Activated gamma-delta T cell treated with Interleukin-2 at 50 U/mL for 16 hours (primary cell): ENCODE data around the gene DGAT2.
"Not testable (repeated sequence)": the region's sequence is repeated elsewhere in the genome, so short reads cannot be mapped to it uniquely, and the experiment has no call there.

Experiments used
- DNase-seq: peaks from one replicate; pipeline ENCODE4 v3.0.0-alpha.2; 2020

Gene DGAT2, protein sequence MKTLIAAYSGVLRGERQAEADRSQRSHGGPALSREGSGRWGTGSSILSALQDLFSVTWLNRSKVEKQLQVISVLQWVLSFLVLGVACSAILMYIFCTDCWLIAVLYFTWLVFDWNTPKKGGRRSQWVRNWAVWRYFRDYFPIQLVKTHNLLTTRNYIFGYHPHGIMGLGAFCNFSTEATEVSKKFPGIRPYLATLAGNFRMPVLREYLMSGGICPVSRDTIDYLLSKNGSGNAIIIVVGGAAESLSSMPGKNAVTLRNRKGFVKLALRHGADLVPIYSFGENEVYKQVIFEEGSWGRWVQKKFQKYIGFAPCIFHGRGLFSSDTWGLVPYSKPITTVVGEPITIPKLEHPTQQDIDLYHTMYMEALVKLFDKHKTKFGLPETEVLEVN

DNA sequence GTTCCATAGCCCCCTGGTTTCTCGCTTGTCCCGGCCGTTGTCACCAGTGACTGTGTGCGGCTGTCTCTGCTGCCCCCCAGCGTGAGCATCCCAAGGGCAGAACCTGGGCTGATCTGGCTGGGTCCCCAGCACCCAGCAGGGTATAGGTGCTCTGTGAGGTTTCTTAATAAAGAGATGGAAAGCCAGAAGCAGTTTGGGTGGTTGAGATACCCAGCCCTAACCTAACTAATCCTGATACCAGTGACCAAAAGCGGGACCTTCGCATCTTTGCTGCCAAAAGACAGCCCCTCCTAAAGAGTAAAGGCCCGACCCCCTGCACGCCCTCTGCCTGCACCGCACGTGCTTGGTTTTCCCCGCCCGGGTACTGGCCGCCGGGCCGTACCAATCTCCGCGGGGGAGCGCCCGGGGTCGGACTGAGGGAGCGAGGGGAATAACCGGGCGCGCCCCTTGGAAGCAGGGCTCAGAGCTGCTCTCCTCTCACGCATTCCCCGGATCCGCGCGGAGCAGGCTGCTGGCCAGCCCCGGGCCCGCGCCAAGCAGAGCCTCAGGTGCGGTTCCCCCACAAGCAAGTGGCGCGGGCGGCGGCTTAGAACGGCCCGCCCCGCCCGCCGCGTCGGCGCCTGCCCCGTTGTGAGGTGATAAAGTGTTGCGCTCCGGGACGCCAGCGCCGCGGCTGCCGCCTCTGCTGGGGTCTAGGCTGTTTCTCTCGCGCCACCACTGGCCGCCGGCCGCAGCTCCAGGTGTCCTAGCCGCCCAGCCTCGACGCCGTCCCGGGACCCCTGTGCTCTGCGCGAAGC is at the start of gene DGAT2:
TSS of gene DGAT2 (plus strand) at position 667 of the 797 bp plus-strand sequence. CDS start 214 bp downstream, outside the sequence.
- peak; percentile 53 for DNase-seq

DNA sequence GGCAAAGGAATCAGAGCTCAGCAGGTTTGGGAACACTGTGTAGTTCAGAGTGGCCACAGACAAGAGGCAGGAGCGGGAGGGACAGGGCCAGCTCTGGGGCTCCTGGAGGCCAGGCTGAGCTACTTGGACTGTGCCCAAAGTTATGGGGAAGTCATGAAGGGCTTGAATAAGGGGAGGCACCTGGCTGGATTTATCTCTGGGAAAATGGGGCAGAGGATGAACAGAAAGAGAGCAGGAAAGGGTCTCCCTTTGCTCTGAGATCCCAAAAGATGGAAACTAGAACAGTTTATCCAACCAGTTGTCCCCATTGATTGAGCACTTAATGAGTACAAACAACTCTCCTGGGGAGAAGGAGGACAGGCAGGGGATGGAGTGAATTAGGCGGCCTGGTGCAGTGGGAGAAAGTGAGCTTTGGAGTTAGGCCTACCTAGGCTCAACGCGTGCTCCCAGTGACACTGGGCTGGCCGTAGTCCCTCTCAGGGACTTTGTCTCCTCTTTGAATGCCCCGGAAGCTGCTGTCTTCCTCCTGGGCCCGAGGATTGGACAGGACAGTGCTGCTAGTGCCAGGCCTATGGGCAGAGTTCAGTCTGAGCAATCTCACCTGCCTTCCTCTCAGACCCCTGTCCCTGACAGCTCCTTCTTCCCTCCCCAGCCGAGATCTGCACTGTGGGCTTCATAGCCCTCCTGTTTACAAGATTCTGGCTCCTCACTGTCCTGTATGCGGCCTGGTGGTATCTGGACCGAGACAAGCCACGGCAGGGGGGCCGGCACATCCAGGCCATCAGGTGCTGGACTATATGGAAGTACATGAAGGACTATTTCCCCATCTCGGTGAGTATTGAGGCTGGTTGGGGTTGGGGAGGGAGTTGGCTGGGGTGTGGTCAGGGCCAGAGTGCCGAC is 49.0 kb upstream of the DGAT2 start:
- DNase-seq: no peak

DNA sequence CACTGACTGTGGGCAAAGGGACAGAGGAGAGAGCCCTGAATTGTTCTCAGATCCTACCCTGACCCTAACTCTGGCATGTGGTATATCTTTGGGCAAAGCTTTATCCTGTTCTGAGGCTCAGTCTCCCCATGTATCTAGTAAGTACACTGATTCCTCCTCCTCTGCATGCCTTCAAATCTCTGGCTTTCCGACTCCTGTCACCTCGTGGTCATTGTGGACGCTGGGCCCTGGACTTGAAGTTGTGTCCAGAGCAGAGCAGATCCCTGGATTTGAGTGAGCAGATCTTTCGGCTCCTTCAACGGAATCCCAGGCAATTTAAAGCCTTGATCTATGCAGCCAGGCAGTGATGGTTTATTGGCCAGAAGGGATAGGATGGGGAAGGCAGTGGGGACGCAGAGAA is 47.9 kb upstream of the DGAT2 start:
- DNase-seq: no peak

DNA sequence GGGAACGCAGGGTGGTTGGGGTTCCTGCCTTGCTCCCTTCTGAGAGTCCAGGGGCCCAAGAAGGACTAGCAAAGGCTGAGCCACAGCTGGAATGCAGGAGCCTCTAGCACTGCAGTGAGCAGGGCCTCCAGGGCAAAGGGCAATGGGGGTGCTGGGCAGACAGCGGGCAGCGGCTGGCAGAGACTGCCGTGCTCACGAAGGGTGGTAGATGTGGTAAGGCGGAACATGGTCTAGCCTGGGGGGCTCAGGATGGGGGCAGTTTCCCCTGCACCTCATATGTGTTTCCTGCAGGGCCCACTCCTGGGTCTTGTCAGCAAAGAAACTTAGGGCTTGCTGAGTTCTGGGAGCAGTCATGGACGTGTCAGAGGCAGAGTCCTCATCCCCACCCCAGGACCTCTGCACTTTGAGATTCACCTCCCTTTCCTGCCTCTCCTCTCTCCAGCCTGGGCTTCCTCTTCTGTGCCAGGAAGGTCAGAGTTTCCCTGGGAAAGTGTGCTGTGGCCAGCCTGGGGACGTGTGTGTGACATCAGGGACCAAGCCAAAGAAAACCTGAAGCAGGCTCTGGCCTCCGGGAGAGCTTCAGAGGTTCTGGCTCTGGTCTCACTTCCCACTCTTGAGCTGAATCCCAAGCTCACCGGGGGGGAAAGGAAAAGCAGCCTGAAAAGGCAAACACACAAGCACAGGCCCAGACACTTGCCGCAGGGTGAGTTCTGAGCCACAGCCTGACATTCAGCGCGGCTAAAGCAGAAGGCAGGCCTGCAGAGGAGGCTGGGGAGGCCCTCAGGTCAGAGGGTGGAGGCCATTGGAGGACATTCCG is 46.5 kb upstream of the DGAT2 start:
- no peak for DNase-seq

DNA sequence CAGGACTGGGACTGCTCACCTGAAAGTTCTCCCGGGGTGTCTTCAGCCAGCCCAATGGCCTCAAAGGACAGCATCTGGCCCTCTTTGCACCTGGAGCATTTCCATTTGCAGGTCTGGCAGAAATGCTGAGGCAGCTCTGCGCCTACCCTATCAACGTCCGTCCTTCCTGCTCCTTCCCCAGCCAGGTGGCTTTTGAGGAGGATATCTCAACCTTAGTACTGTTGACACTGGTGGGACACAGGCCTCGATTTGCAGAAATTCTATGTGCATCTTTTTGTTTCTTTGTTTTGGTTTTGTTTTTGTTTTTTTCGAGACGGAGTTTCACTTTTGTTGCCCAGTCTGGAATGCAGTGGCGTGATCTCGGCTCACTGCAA is 45.9 kb upstream of the DGAT2 start:
- DNase-seq: no peak

DNA sequence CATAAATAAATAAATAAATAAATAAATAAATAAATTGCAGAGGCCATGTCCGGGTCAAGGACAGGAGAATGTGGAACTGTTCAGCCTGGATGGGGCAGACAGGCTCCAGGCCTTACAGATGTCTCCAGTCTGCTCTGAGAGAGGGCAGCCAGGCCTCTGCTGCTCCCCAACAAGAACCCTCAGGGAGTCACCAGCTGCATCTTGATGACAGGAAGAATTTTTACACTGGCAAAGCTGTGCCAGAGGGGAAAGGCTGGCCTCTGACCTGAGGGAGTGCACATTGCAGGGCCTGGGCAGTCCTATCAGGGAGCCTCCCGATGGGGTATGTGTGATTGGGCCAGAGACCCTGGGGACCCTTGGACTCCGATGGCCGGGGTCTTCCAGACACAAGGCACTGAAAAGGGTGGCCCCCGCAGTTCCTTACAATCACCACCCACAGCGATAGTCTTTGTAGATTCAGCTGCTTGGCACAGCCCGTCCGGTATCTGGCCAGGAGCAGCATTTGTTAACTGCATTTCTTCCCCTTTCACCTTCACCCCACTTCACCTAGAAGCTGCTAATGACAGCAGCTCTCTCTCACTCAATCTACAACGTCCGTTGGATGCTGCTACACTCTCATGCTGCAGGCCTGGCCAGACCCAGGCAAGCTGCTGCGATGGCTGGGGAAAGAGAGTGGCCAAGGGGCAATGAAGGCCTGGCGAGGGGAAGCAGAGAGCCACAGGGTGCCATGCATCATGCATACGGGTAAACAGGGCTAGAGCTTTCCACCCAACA is 42.8 kb upstream of the DGAT2 start:
- DNase-seq: no peak

DNA sequence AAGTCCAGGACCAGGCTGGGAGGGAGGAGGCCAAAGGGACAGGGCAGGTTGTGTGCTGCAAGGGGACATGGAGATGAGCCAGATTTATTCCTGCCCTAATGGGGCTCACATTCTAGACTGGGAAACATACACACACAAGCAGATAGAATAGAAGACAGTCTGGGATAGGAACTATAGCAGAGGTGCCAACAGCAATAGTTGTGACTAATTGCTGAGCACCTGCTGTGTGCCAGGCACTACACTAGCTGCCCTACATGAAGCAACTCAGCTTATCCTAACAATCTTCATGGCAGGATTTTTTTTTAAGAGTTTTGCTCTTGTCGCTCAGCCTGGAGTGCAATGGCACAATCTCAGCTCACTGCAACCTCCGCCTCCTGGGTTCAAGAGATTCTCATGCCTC is 39.6 kb upstream of the DGAT2 start:
- no peak for DNase-seq

DNA sequence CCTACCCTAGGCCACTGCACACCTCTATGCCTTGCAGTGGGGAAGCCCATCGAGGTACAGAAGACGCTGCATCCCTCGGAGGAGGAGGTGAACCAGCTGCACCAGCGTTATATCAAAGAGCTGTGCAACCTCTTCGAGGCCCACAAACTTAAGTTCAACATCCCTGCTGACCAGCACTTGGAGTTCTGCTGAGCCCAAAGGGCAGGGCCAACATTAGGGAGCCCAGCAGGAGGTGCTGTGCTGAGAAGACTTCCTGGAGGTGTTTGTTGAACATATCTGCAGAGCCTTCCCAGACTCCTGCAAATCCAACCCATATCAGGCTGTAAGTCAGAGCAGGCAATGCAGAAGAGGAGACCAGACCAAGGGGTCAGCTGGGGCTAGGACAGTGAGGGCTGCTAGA is 37.5 kb upstream of the DGAT2 start:
- DNase-seq: no peak

DNA sequence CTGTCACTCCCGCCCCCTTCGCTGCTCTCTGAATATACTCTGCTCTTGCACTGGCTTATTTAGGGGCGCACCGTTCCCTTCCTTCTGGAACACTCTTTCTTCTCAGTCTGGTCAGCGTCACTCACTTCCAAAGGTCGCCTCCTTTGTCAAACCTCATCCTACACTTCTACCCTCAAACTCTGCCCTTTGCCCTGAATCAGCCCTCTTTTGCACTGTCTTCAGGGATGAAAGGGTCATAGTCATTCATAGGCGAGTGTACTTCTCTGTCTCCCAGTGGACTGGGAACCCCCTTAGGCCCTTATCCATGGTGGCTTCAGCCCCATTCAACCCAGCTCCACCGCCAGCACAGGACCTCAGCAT is 35.5 kb upstream of the DGAT2 start:
- no peak for DNase-seq

DNA sequence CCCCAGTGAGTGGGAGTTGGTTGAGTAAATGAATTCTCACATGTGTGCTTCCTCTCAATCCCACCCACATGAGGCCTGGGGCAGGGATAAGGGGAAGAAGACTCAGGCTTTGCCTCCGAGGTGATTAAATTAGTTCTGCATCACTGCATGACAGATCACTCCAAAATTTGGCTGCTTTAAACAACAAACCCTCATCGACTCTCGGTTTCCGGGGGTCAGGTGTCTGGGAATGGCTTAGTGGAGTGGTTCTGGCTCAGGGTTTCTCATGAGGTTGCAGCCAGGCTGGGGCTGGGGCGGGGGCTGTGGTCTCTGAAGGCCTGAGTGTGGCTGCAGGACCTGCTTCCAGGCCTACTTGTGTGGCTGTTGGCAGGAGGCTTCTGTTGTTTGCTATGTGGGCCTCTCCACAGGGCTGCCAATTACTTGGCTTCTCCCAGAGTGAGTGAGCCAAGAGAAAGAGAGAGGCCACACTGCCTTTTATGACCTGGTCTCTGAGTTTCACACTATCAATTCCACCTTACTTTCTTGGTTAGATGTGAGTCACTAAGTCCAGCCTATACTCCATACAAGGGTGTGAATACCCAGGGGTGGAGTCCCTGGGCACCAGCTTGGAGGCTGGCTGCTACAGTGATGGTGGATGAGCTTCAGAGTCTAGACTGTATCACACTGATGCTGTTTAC is 35.0 kb upstream of the DGAT2 start:
- no peak for DNase-seq

DNA sequence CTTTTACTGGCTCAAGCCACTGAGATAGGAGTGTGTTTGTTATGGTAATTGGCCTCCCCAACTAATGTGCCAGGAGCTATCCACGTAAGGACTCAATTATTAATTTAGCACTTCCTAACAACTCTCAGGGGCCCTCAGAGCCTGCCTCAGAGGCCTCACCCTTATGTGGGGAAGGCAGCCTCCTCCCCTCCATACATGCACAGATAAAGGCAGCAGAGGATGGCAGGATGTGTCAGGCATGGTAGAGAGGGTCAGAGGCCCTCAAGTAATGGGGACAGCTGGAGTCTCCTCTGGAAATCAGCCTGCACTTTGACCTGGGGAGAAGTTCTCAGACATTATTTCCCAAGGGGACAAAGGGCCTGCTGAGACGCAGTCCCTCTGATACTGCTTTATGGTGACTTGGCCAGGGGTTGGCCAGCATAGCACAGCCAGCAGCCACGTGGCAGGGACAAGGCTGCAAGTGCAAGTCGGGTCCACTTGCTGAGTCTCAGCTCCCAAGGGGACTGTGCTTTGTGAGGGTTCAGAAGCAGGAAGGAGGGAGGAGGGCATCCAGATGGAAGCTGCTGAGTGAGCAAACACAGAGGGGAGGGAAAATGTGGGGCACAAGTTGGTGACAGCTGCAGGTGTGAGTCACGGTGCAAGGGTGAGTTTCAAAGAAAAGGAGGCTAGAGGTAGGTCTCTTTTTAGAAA is 33.9 kb upstream of the DGAT2 start:
- no peak for DNase-seq

DNA sequence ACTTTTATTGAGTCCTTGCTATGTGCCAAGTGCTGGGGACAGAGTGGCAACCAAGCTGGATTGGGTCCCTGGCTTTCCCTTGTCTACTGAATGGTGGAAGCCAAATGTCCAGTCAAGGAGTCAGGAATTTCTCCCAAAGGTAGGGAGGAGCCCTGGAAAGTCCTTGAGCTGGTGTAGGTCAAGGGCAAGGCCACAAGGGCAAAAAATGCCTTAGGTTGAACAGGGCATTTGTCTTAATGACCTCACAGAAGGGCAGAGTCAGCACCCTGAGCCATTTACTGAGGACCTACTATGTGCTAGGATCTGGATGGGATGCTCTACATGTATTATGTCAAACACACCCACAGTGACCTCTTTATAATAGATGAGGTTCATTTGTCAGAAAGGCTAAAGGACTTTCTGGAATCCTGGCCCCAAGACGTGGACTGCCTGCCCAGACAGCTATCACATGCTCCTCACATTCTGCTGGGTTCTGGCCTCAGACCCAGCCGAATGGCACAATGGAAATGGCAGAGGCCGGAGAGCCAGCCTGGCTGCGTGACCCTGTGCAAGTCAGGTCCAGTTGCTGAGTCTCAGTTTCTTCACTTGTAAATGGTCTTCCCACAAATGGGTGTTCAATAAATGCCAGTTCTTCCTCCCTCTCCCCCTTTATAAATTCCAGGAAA is 33.3 kb upstream of the DGAT2 start:
- no peak for DNase-seq

DNA sequence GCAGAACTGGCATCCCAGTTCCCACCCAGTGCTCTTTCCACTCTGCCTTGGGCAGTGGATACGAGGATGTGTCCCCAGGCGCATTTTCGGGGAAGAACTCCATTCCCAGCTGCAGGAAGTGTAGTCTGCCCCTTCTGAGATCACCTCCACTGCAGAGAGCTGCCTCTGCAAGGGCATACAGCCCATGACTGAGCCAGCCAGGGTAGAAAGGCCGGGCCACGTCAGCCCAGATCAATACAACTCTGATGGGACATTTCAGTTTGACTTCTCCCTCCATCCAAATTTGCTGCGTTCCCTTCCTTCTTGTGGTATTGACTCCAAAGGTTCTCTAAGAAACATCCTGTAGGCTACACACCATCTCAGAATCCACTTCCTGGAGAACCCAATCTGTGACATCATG is 31.3 kb upstream of the DGAT2 start:
- no peak for DNase-seq

DNA sequence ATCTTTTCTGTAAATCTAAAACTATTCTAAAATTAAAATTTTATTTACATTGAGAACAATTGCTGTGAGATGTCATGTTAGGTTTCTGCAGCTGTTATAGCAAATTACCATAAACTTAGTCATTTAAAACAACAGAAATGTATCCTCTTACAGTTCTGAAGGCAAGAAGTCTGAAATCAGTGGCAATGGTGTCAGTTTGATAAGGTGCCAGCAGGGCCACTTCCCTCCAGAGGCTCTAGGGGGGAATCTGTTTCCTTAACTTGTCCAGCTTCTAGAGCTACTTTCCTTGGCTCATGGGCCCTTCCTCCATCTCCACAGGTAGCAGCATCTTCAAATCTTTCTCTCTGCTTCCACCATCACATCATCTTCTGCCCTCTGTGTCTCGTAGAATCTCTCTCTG is 27.9 kb upstream of the DGAT2 start:
- DNase-seq: no peak

DNA sequence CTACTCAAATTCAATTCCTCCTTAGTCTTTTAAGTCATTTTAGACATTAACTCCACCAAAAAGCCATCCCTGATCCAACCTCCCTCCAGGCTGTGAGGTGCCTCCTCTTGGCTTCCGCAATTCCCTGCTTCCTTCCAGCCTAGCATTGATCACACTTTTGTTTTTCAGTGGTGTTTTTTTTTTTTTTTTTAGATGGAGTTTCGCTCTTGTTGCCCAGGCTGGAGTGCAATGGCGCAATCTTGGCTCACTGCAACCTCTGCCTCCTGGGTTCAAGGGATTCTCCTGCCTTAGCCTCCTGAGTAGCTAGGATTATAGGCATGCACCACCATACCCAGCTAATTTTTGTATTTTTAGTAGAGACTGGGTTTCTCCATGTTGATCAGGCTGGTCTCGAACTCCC is 25.4 kb upstream of the DGAT2 start:
- DNase-seq: not testable (repeated sequence)

DNA sequence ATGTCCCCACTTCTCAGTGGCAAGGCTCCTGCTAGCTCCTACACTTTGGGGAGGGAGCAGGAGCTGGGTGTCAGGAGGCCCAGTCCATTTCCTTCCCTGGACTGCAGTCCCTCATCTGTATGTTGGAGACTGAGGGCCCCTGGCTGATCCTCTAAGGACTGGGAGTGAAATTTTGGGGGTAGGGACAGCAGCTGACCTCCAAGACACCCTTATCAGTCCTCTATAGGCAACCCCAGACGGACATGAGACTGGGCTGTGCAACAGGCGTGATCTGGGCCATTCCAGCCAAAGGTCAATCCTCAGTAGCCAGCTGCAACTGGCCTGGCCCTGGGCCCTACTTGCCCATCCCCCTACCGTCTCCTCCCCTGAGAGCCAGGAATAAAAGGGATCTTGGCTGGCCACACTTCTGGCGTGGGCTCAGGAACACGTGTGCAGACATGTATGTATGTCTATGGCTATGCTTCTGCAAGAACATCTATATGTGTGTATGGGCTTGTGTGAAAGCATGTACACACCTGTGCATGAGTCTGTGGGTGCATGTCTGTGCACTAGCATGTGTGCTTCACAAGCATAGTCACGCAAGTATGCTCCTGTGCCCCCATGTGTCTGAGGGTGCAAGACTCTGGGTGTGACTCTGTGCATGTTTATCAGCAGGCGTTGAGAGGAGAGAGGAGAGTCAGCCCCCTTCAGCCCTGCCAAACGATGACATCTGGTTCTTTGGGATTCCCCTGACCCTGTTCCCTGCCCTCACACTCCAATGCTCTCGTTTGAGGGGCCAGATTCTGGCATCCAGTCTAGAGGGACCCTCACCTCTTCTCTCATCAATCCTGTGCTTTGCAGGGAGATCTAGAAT is 24.6 kb upstream of the DGAT2 start:
- DNase-seq: no peak

DNA sequence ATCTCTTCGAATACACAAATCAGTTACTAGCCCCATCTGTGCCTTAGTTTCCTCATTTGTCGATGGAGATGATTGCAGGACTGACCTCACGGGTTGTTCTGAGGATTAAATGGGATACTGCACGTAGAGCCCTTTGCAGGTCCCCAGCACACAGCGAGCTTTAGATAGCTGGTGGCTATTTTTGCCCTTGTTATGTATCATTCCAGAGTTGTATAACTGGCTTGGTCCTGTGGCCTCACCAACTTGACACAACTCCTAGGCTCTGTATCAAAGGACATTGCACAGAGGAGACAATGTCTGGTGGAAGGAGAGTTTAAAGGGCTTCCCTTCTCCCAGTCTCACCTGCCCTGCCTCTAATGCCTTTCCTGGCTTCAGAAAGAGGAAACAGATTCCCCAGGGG is 22.8 kb upstream of the DGAT2 start:
- no peak for DNase-seq

DNA sequence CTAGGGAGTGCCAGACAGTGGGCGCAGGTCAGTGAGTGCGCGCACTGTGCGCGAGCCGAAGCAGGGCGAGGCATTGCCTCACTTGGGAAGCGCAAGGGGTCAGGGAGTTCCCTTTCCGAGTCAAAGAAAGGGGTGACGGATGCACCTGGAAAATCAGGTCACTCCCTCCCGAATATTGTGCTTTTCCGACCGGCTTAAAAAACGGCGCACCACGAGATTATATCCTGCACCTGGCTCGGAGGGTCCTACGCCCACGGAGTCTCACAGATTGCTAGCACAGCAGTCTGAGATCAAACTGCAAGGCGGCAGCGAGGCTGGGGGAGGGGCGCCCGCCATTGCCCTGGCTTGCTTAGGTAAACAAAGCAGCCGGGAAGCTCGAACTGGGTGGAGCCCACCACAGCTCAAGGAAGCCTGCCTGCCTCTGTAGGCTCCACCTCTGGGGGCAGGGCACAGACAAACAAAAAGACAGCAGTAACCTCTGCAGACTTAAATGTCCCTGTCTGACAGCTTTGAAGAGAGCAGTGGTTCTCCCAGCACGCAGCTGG is 19.8 kb upstream of the DGAT2 start:
- not testable (repeated sequence) for DNase-seq

DNA sequence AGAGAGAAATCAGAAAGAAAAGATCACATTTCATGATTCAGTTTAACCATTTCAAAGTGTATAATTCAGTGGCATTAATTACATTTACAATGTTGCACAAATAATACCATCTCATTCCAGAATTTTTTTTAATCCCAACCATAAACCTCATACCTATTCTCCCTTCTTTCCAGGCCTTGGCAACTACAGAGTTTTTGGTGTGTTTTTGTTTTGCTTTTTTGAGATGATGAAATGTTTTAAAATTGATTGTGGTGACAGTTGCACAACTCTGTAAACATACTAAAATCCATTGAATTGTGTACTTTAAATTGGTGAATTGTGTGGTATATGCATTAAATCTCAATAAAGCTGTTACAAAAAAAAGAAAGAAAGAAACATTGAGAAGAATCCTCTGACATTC is 13.6 kb upstream of the DGAT2 start:
- not testable (repeated sequence) for DNase-seq
